Smooth muscle cell (in vitro differentiated cells): ENCODE data around the gene ETF1. TPM values are rescaled to one million over a fixed set of nuclear protein-coding genes. Genes with fewer than 3 reads are reported as not detected.
A peak's percentile ranks its signal among the peaks of the same experiment; 100 is the strongest.

Experiments
- DNase-seq: peaks from one replicate; lab custom pipeline; 2025; ENCODE audit not compliant: unreplicated experiment; lab: John Stamatoyannopoulos, UW
- H2AFZ ChIP-seq: fragments of 200-600 bp; sonication (generic); 2 replicates; pipeline ENCODE4 v1.6.0; 2016; ENCODE audit warnings: antibody characterized with exemption, low read depth, mild to moderate bottlenecking
- H3F3A ChIP-seq: fragments of 200-600 bp; sonication (generic); 2 replicates; pipeline ENCODE4 v1.6.0; 2017; ENCODE audit warnings: antibody characterized with exemption, low read depth
- H3K27ac ChIP-seq: fragments of 200-600 bp; sonication (generic); 2 replicates; pipeline ENCODE4 v1.5.1; 2016; ENCODE audit warnings: low read depth, mild to moderate bottlenecking
- H3K27me3 ChIP-seq: fragments of 200-600 bp; sonication (generic); 2 replicates; pipeline ENCODE4 v1.6.1; 2016; ENCODE audit warnings: low read depth, mild to moderate bottlenecking
- H3K36me3 ChIP-seq: fragments of 200-600 bp; sonication (generic); 2 replicates; pipeline ENCODE4 v1.5.1; 2016; ENCODE audit warnings: low read depth
- H3K4me1 ChIP-seq: fragments of 200-600 bp; sonication (generic); 2 replicates; pipeline ENCODE4 v1.5.1; 2016; ENCODE audit warnings: low read depth
- H3K4me2 ChIP-seq: fragments of 200-600 bp; sonication (generic); 2 replicates; pipeline ENCODE4 v1.6.0; 2016; ENCODE audit warnings: mild to moderate bottlenecking
- H3K4me3 ChIP-seq: fragments of 200-600 bp; sonication (generic); 2 replicates; pipeline ENCODE4 v1.5.1; 2016; ENCODE audit warnings: mild to moderate bottlenecking
- H3K79me2 ChIP-seq: fragments of 200-600 bp; sonication (generic); 2 replicates; pipeline ENCODE4 v1.6.0; 2016; ENCODE audit warnings: low read depth, mild to moderate bottlenecking
- H3K9ac ChIP-seq: fragments of 200-600 bp; sonication (generic); 2 replicates; pipeline ENCODE4 v1.6.0; 2016; ENCODE audit warnings: low read depth
- H3K9me3 ChIP-seq: fragments of 200-600 bp; sonication (generic); replicated peaks from 2 replicates; pipeline ENCODE4 v1.5.1; 2016; ENCODE audit warnings: low read depth
- H4K20me1 ChIP-seq: fragments of 200-600 bp; sonication (generic); 2 replicates; pipeline ENCODE4 v1.6.0; 2016; ENCODE audit warnings: low read depth
- CTCF ChIP-seq: fragments of 200-600 bp; sonication (generic); IDR thresholded peaks from 2 replicates; pipeline ENCODE4 v1.5.1; 2017; ENCODE audit warnings: borderline replicate concordance, mild to moderate bottlenecking, antibody characterized with exemption; ENCODE audit not compliant: insufficient read depth, poor library complexity, severe bottlenecking
- WGBS: methylation state at CpG from one replicate; pipeline ENCODE4 v1.1.7; 2016; ENCODE audit warnings: low lambda C conversion rate; 5-methylcytosine and 5-hydroxymethylcytosine counted together
- polyA plus RNA-seq: library from polyadenylated mRNA; unstranded; fragments of >200 nt; fragmentation: Nextera tagmentation; extraction: Ambion mirVana; gene quantifications from 2 replicates; pipeline ENCODE4 v1.2.1, GENCODE V29; 2016
- total RNA-seq: library from RNA; depleted of rRNA; stranded (reverse); fragments of >200 nt; gene quantifications from 2 replicates; pipeline ENCODE4 v1.2.3, GENCODE V29; 2014

ETF1 gene
- total and polyA plus RNA-seq, 2 experiments from 2014 or later = 48.7 to 98.0 TPM

GRCh38 chr5:138553437-138554095 is 10.5 kb upstream of the ETF1 start:
- Histone ChIP-seq H3K4me3 (no peak overlapping the region), H3K4me2 (no peak overlapping the region), H3K9ac (no peak overlapping the region), H4K20me1 (peaks cover 35% of the 10 kb centered on the region), H2AFZ (no peak overlapping the region), H3K27ac (peak overlapping the region; percentile 20), H3K36me3 (peaks cover 29% of the 10 kb centered on the region), H3K9me3 (no peaks in the 10 kb centered on the region), H3F3A (peaks cover 50% of the 10 kb centered on the region), H3K79me2 (peaks cover 17% of the 10 kb centered on the region), H3K27me3 (no peaks in the 10 kb centered on the region), H3K4me1 (no peaks in the 10 kb centered on the region)
- no peak for DNase-seq
- TF ChIP-seq CTCF = no peak
- 97% methylated on average over 5 of the region's 5 CpGs for WGBS

GRCh38 chr5:138552657-138553056 is 9.6 kb upstream of the ETF1 start:
- peaks cover 20% of the 10 kb centered on the region for H3K36me3 ChIP-seq
- no peak overlapping the region for H3K4me3 ChIP-seq
- H3K27me3 ChIP-seq = no peaks in the 10 kb centered on the region
- peaks cover 35% of the 10 kb centered on the region for H4K20me1 ChIP-seq
- WGBS = 88% methylated on average over 4 of the region's 4 CpGs
- H3K79me2 ChIP-seq = peaks cover 26% of the 10 kb centered on the region
- H3K9me3 ChIP-seq = no peaks in the 10 kb centered on the region
- H3K9ac ChIP-seq = no peak overlapping the region
- no peak for TF ChIP-seq CTCF
- no peak for DNase-seq
- H2AFZ ChIP-seq = no peak overlapping the region
- no peak overlapping the region for H3K4me2 ChIP-seq
- no peak overlapping the region for H3K27ac ChIP-seq
- peaks cover 47% of the 10 kb centered on the region for H3F3A ChIP-seq
- H3K4me1 ChIP-seq = no peaks in the 10 kb centered on the region

GRCh38 chr5:138549414-138549813 is 6.4 kb upstream of the ETF1 start:
- Histone ChIP-seq H3F3A (peaks cover 23% of the 10 kb centered on the region), H4K20me1 (peaks cover 30% of the 10 kb centered on the region), H3K4me1 (peaks cover 8% of the 10 kb centered on the region), H3K79me2 (peaks cover 54% of the 10 kb centered on the region), H3K4me2 (no peak overlapping the region), H3K27ac (no peak overlapping the region), H3K9me3 (no peaks in the 10 kb centered on the region), H3K4me3 (no peak overlapping the region), H3K36me3 (no peaks in the 10 kb centered on the region), H3K9ac (no peak overlapping the region), H3K27me3 (no peaks in the 10 kb centered on the region), H2AFZ (no peak overlapping the region)
- no peak for TF ChIP-seq CTCF
- no peak for DNase-seq
- 96% methylated on average over 5 of the region's 5 CpGs for WGBS

DNA sequence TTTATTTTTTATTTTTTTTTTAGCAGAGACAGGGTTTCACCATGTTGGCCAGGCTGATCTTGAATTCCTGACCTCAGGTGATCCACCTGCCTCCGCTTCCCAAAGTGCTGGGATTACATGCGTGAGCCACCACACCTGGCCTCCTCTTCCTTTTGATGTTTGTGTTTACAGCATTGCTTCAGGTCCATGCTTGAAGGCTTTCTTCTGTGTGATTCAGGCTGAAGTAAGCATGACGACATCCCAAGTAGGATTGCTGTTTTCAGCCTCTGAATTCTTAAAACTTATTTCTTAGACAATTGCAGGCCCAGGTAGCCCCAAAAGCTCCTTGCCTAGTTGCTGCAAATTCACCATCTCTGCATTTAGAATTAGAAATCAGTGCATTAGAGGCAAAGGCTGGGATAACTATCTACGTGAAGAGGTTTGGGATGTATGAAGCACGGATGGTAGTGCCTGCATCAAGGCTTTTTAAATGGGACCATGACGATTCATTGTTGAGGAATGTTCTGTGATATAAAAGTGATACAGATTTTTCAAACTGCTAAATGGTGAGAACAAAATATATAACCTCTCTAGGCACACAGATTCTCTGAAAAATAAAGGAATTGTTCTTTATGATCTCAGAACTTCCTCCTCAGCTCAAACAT is 3.0 kb upstream of the ETF1 start:
- H4K20me1 ChIP-seq = peaks cover 25% of the 10 kb centered on the region
- no peaks in the 10 kb centered on the region for H3K27me3 ChIP-seq
- WGBS = 90% methylated on average over 6 of the region's 6 CpGs
- no peaks in the 10 kb centered on the region for H3K36me3 ChIP-seq
- H3K4me3 ChIP-seq = no peak overlapping the region
- peaks cover 19% of the 10 kb centered on the region for H3K4me1 ChIP-seq
- H3K9me3 ChIP-seq = no peaks in the 10 kb centered on the region
- H2AFZ ChIP-seq = no peak overlapping the region
- H3K4me2 ChIP-seq = no peak overlapping the region
- H3F3A ChIP-seq = peaks cover 4% of the 10 kb centered on the region
- TF ChIP-seq CTCF = no peak
- peaks cover 81% of the 10 kb centered on the region for H3K79me2 ChIP-seq
- no peak for DNase-seq
- peak overlapping the region; percentile 4 for H3K27ac ChIP-seq
- no peak overlapping the region for H3K9ac ChIP-seq
